ENCODE measurements around the gene CPLX3.

DNA sequence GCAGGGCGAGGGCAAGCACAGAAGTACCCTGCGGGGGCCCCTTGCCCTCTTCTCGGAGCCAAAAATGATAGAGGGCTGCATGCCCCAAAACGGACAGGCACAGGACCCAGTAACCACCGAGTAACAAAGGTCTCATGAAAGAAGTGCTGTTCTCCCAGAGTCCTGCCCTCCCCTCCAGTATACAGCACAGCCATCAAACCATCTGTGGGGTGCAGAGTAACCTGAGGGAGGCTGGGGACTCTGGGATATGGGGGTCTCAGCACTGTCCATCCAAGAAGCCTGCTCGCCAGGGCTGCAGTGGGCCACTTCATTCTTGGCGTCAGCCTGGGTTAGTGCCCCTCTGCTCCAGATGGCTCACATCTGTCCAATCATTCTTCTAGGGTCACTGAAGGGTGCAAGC, 10.4 kb downstream of the CPLX3 start:
- TF ChIP-seq CEBPB (IDR thresholded peaks at IDR 0.05): no peak
- no peak for TF ChIP-seq EP300 (IDR thresholded peaks at IDR 0.05; ENCODE audit: borderline replicate concordance)
- TF ChIP-seq, protein P1, sequence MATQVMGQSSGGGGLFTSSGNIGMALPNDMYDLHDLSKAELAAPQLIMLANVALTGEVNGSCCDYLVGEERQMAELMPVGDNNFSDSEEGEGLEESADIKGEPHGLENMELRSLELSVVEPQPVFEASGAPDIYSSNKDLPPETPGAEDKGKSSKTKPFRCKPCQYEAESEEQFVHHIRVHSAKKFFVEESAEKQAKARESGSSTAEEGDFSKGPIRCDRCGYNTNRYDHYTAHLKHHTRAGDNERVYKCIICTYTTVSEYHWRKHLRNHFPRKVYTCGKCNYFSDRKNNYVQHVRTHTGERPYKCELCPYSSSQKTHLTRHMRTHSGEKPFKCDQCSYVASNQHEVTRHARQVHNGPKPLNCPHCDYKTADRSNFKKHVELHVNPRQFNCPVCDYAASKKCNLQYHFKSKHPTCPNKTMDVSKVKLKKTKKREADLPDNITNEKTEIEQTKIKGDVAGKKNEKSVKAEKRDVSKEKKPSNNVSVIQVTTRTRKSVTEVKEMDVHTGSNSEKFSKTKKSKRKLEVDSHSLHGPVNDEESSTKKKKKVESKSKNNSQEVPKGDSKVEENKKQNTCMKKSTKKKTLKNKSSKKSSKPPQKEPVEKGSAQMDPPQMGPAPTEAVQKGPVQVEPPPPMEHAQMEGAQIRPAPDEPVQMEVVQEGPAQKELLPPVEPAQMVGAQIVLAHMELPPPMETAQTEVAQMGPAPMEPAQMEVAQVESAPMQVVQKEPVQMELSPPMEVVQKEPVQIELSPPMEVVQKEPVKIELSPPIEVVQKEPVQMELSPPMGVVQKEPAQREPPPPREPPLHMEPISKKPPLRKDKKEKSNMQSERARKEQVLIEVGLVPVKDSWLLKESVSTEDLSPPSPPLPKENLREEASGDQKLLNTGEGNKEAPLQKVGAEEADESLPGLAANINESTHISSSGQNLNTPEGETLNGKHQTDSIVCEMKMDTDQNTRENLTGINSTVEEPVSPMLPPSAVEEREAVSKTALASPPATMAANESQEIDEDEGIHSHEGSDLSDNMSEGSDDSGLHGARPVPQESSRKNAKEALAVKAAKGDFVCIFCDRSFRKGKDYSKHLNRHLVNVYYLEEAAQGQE (IDR thresholded peaks at IDR 0.05; ENCODE audit: low read depth): no peak
- no peak for TF ChIP-seq ZBTB7A (IDR thresholded peaks at IDR 0.05; ENCODE audit: low read depth)
- no peak for TF ChIP-seq EGR1 (IDR thresholded peaks at IDR 0.05)
